Stomach (tissue), 9 donors: ENCODE measurements around the gene CCDC85A. TPM values are rescaled to one million over a fixed set of nuclear protein-coding genes. Genes with fewer than 3 reads are reported as not detected.

Source experiments
- DNase-seq, 2 donors: peaks; one replicate each; pipeline versions ENCODE4 v3.0.0 to v3.0.0-alpha.2; 2013 to 2019
- H3K27ac ChIP-seq, 5 donors: fragments of 200-600 bp in 4 of 5; sonication (generic) in 4 of 5; one replicate each; pipeline ENCODE4 v1.5.1; 2013 to 2019; ENCODE audit warnings: mild to moderate bottlenecking in 1 of 5, moderate library complexity in 1 of 5
- H3K27me3 ChIP-seq, 3 donors: fragments of 200-600 bp; sonication (generic); one replicate each; pipeline ENCODE4 v1.5.1; 2017 to 2019; ENCODE audit warnings: mixed run types in 1 of 3
- H3K36me3 ChIP-seq, 4 donors: fragments of 200-600 bp; sonication (generic); 1 replicate in 3 of 4; 2 replicates in 1 of 4; pipeline ENCODE4 v1.5.1; 2016 to 2019
- H3K4me1 ChIP-seq, 4 donors: fragments of 200-600 bp; sonication (generic); one replicate each; pipeline ENCODE4 v1.5.1; 2016 to 2019
- H3K4me3 ChIP-seq, 4 donors: fragments of 200-600 bp; sonication (generic) in 3 of 4; one replicate each; pipeline ENCODE4 v1.5.1; 2016 to 2019; ENCODE audit warnings: mild to moderate bottlenecking in 1 of 4
- H3K9me3 ChIP-seq, 4 donors: fragments of 200-600 bp; sonication (generic); one replicate each; pipeline ENCODE4 v1.5.1; 2016 to 2019
- CTCF ChIP-seq, 7 experiments: fragments of 450-650 bp in 4 of 7; fragments of 200-600 bp in 3 of 7; sonication (generic) in 3 of 7; IDR thresholded peaks; one replicate each; pipeline ENCODE4 v1.5.1; 2016 to 2019; ENCODE audit warnings: antibody characterized with exemption in 7 of 7, control low read depth in 2 of 7, mild to moderate bottlenecking in 1 of 7
- EP300 ChIP-seq: sonication (generic); formaldehyde crosslinking; IDR thresholded peaks from one replicate; pipeline ENCODE4 v1.6.1; 2017; ENCODE audit warnings: antibody characterized with exemption
- POLR2A ChIP-seq, 4 donors: fragments of 450-650 bp; IDR thresholded peaks; one replicate each; pipeline ENCODE4 v1.6.1; 2016; ENCODE audit warnings: antibody characterized with exemption in 4 of 4, control low read depth in 2 of 4, mild to moderate bottlenecking in 1 of 4, moderate library complexity in 1 of 4
- POLR2AphosphoS5 ChIP-seq, 3 donors: sonication (generic); formaldehyde crosslinking; IDR thresholded peaks; one replicate each; pipeline ENCODE4 v1.6.1; 2016; ENCODE audit warnings: antibody characterized with exemption in 3 of 3
- WGBS, 5 donors: extraction: QIAGEN DNeasy Blood & Tissue Kit in 3 of 5; methylation state at CpG; one replicate each; pipeline versions ENCODE4 v1.1.5 to v1.1.7; 2013 to 2018; 5-methylcytosine and 5-hydroxymethylcytosine counted together
- intact Hi-C: fragments of 100-400 bp; cut with DNase I; formaldehyde crosslinking; loops from one replicate; pipeline ENCODE4 v1.15.1; 2023; ENCODE audit warnings: low total_unique reads
- polyA plus RNA-seq, 3 donors: library from polyadenylated mRNA; stranded (reverse); fragments of 200-250 nt; gene quantifications; one replicate each; pipeline ENCODE4 v1.2.3, GENCODE V29; 2013
- total RNA-seq, 5 donors: library from RNA; depleted of rRNA; stranded (reverse); fragments of >200 nt; gene quantifications; one replicate each; pipeline versions ENCODE4 v1.1.0 to v1.2.3, GENCODE V29; 2014 to 2016
- donor health status: healthy with polysubstance abuse.
- donor health status: Bipolar disorder and iron deficiency.
- donor health status: healthy.

The CCDC85A gene
- total and polyA plus RNA-seq, 8 donors, result 0.10 to 6.4 (median 3.2) TPM; not detected in 1

- H3K36me3 ChIP-seq, result no peaks in the 10 kb centered on the region
- H3K27ac ChIP-seq, result no peak overlapping the region
- TF ChIP-seq POLR2AphosphoS5 (IDR thresholded peaks at IDR 0.05) (no peak), POLR2A (IDR thresholded peaks at IDR 0.05) (no peak), CTCF (IDR thresholded peaks at IDR 0.05) (no peak), EP300 (no peak)
- DNase-seq, result peak in 1 of 2 donors; percentile 32
- no peaks in the 10 kb centered on the region for H3K9me3 ChIP-seq
- no peak overlapping the region for H3K4me3 ChIP-seq
- no peaks in the 10 kb centered on the region for H3K4me1 ChIP-seq
- H3K27me3 ChIP-seq, result no peaks in the 10 kb centered on the region
- WGBS, 5 donors, result 46 to 66% (median 60%) methylated on average over 2 of the region's 2 CpGs
- intact Hi-C loops, result no loop called here
These were observed 131.0 kb downstream of the CCDC85A start for GRCh38 chr2:56314796-56315195.

- Histone ChIP-seq H3K4me1 (no peaks in the 10 kb centered on the region), H3K4me3 (no peak overlapping the region), H3K27me3 (no peaks in the 10 kb centered on the region), H3K36me3 (no peaks in the 10 kb centered on the region), H3K27ac (no peak overlapping the region), H3K9me3 (no peaks in the 10 kb centered on the region)
- DNase-seq, result no peak
- intact Hi-C loops, result no loop called here
- TF ChIP-seq POLR2A (IDR thresholded peaks at IDR 0.05), result no peak
- TF ChIP-seq CTCF (IDR thresholded peaks at IDR 0.05), result no peak
- no peak for TF ChIP-seq EP300
- TF ChIP-seq POLR2AphosphoS5 (IDR thresholded peaks at IDR 0.05), result no peak
These were observed 131.6 kb downstream of the CCDC85A start for GRCh38 chr2:56315376-56315775.

- DNase-seq, result no peak
- intact Hi-C loops, result no loop called here
- TF ChIP-seq POLR2AphosphoS5 (IDR thresholded peaks at IDR 0.05) (no peak), EP300 (no peak), POLR2A (IDR thresholded peaks at IDR 0.05) (no peak), CTCF (IDR thresholded peaks at IDR 0.05) (no peak)
- H3K4me3 ChIP-seq, result no peak overlapping the region
- H3K36me3 ChIP-seq, result no peaks in the 10 kb centered on the region
- no peaks in the 10 kb centered on the region for H3K9me3 ChIP-seq
- WGBS, 5 donors, result 65 to 82% (median 78%) methylated on average over 3 of the region's 3 CpGs
- no peaks in the 10 kb centered on the region for H3K4me1 ChIP-seq
- H3K27me3 ChIP-seq, result no peaks in the 10 kb centered on the region
- H3K27ac ChIP-seq, result no peak overlapping the region
These were observed 132.2 kb downstream of the CCDC85A start for GRCh38 chr2:56316011-56316410.

GRCh38 chr2:56318147-56318546 lies 134.4 kb downstream of the CCDC85A start:
- H3K4me1 ChIP-seq, result no peaks in the 10 kb centered on the region
- no peak overlapping the region for H3K4me3 ChIP-seq
- 86 to 91% (median 87%) methylated on average over 4 of the region's 4 CpGs for WGBS, 5 donors
- H3K9me3 ChIP-seq, result no peaks in the 10 kb centered on the region
- intact Hi-C loops, result no loop called here
- no peak for TF ChIP-seq POLR2A (IDR thresholded peaks at IDR 0.05)
- TF ChIP-seq EP300, result no peak
- TF ChIP-seq POLR2AphosphoS5 (IDR thresholded peaks at IDR 0.05), result no peak
- no peak for TF ChIP-seq CTCF (IDR thresholded peaks at IDR 0.05)
- no peak for DNase-seq
- no peaks in the 10 kb centered on the region for H3K27me3 ChIP-seq
- no peaks in the 10 kb centered on the region for H3K36me3 ChIP-seq
- H3K27ac ChIP-seq, result no peak overlapping the region
